K562 (cell line): ENCODE results near the gene HSD11B1L. TPM values are rescaled to one million over a fixed set of nuclear protein-coding genes. Genes with fewer than 3 reads are reported as not detected.
A peak's percentile ranks its signal among the peaks of the same experiment; 100 is the strongest.

Experiments
- ADNP ChIP-seq: fragments of 200-800 bp; sonication (Bioruptor generic); IDR thresholded peaks from 2 replicates; pipeline ENCODE4 v1.6.1; 2016; ENCODE audit warnings: missing genetic modification characterization, missing compliant biosample characterization
- CGGBP1 ChIP-seq: fragments of 250-450 bp; sonication (Bioruptor Pico); IDR thresholded peaks from 2 replicates; pipeline ENCODE4 v1.9.0; 2021; ENCODE audit warnings: mild to moderate bottlenecking
- E2F3 ChIP-seq: fragments of 250-450 bp; sonication (Bioruptor Pico); IDR thresholded peaks from 2 replicates; pipeline ENCODE4 v1.4.0; 2020; ENCODE audit warnings: mild to moderate bottlenecking
- E2F5 ChIP-seq: sonication (generic); formaldehyde crosslinking; IDR thresholded peaks from 2 replicates; pipeline ENCODE4 v1.8.0; 2022; ENCODE audit warnings: mild to moderate bottlenecking, missing genetic modification reagents
- GTF2E2 ChIP-seq: fragments of 200-800 bp; sonication (Bioruptor generic); IDR thresholded peaks from 2 replicates; pipeline ENCODE4 v1.6.1; 2016; ENCODE audit warnings: missing genetic modification characterization, missing compliant biosample characterization
- KLF10 ChIP-seq: fragments of 250-450 bp; sonication (Bioruptor Pico); IDR thresholded peaks from 2 replicates; pipeline ENCODE4 v1.6.1; 2021; ENCODE audit warnings: matching md5 sums
- RHOXF2B ChIP-seq: fragments of 250-450 bp; sonication (Bioruptor Pico); conservative IDR thresholded peaks from 2 replicates; pipeline ENCODE4 v1.5.1; 2021
- SAP30 ChIP-seq: fragments of 200-600 bp; sonication (generic); IDR thresholded peaks from 2 replicates; pipeline ENCODE4 v1.6.1; 2012; ENCODE audit warnings: borderline replicate concordance, low read depth, mild to moderate bottlenecking, moderate library complexity, low read length, control low read depth, inconsistent platforms; ENCODE audit not compliant: insufficient read depth, poor library complexity, severe bottlenecking
- SMARCC2 ChIP-seq: fragments of 450-650 bp; IDR thresholded peaks from 2 replicates; pipeline ENCODE4 v1.6.1; 2017; ENCODE audit warnings: antibody characterized with exemption, moderate library complexity, mild to moderate bottlenecking, low read depth
- SP2 ChIP-seq: IDR thresholded peaks from 2 replicates; pipeline ENCODE4 v1.6.1; 2011; ENCODE audit warnings: mild to moderate bottlenecking, low read depth, low read length, moderate library complexity; ENCODE audit not compliant: poor library complexity, severe bottlenecking; ENCODE audit errors: extremely low read depth
- TAF9B ChIP-seq: fragments of 450-650 bp; IDR thresholded peaks from 2 replicates; pipeline ENCODE4 v1.6.1; 2018; ENCODE audit warnings: mild to moderate bottlenecking; ENCODE audit not compliant: partially characterized antibody
- ZC3H4 ChIP-seq: sonication (generic); formaldehyde crosslinking; IDR thresholded peaks from 2 replicates; pipeline ENCODE4 v1.9.0; 2021; ENCODE audit warnings: missing genetic modification reagents, borderline replicate concordance
- ZNF197 ChIP-seq: fragments of 200-800 bp; sonication (Bioruptor generic); IDR thresholded peaks from 2 replicates; pipeline ENCODE4 v1.6.1; 2016; ENCODE audit warnings: low read depth, missing genetic modification characterization, missing compliant biosample characterization
- ZNF778 ChIP-seq: fragments of 450-650 bp; formaldehyde crosslinking; IDR thresholded peaks from 2 replicates; pipeline ENCODE4 v1.4.0; 2020; ENCODE audit warnings: mild to moderate bottlenecking, moderate library complexity
- ZSCAN32 ChIP-seq: fragments of 450-650 bp; formaldehyde crosslinking; IDR thresholded peaks from 2 replicates; pipeline ENCODE4 v1.4.0; 2020; ENCODE audit warnings: mild to moderate bottlenecking, moderate library complexity
- polyA plus RNA-seq, 8 experiments: library from polyadenylated mRNA; depleted of rRNA in 4 of 8; stranded (reverse) in 5 of 8; unstranded in 3 of 8; fragments of >200 nt; fragmentation: Nextera tagmentation in 2 of 8; fragmentation: Illumina TruSeq in 1 of 8; extraction: Ambion mirVana in 2 of 8; extraction: Trizol in 1 of 8; gene quantifications; 2 replicates each; pipeline versions ENCODE4 v1.2.1 to v1.2.3, GENCODE V29; 2011 to 2014; ENCODE audit warnings: inconsistent platforms in 1 of 8, missing spikeins in 1 of 8
- total RNA-seq, 7 experiments: library from RNA; depleted of rRNA in 6 of 7; stranded (reverse); fragments of >200 nt in 6 of 7; fragmentation: Illumina TruSeq in 2 of 7; extraction: Trizol in 2 of 7; gene quantifications; 2 replicates each; pipeline versions ENCODE4 v1.2.1 to v1.2.3, GENCODE V29; 2011 to 2021; ENCODE audit warnings: low replicate concordance in 1 of 7
- TF ChIP-seq, protein P1 (sequence below), 2 experiments: fragments of 450-650 bp; formaldehyde crosslinking in 1 of 2; IDR thresholded peaks; 2 replicates each; pipeline versions ENCODE4 v1.4.0 to v1.6.1; 2014 to 2020; ENCODE audit warnings: mild to moderate bottlenecking in 2 of 2, borderline replicate concordance in 1 of 2, low read depth in 1 of 2
- TF ChIP-seq, protein P2 (sequence below): sonication (generic); formaldehyde crosslinking; IDR thresholded peaks from 2 replicates; pipeline ENCODE4 v1.8.1; 2022; ENCODE audit warnings: missing genetic modification reagents

Gene HSD11B1L
- total and polyA plus RNA-seq, 9 of the 15 experiments (the other 6 are each of a cell fraction or from before 2014, with no cell fraction given), result 0.31 to 7.7 (median 2.3) TPM

DNA sequence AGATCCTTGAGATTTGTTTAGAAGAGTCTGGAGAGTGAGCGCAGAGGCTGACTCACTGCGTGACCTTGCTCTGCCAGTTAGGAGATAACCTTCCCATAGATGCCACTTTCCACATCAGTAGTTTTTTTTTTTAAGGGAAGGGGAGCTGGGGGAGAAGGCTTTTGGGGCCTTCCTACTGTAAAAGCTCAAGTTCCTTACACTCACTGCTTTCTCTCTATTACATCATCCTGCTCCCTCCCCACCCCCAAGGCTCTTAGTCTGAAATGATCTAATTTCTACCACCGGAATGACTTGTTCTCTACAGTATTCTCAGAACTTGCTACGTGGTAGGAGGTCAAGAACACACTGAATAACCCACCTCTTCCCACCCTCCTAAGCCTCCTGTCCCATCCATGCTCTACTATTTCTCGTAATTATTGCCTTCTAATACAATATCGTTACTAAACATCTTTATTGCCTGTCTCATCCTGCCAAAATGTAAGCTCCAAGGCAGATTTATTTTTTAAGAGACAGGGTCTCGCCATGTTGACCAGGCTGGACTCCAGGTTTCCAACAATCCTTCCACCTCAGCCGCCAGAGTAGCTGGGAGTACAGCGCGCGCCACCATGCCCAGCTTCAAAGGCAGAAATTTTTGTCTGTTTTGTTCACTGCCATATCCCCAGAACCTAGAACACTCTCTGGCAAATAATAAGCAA, 37.9 kb downstream of the HSD11B1L start (continued):
- TF ChIP-seq, protein P1, sequence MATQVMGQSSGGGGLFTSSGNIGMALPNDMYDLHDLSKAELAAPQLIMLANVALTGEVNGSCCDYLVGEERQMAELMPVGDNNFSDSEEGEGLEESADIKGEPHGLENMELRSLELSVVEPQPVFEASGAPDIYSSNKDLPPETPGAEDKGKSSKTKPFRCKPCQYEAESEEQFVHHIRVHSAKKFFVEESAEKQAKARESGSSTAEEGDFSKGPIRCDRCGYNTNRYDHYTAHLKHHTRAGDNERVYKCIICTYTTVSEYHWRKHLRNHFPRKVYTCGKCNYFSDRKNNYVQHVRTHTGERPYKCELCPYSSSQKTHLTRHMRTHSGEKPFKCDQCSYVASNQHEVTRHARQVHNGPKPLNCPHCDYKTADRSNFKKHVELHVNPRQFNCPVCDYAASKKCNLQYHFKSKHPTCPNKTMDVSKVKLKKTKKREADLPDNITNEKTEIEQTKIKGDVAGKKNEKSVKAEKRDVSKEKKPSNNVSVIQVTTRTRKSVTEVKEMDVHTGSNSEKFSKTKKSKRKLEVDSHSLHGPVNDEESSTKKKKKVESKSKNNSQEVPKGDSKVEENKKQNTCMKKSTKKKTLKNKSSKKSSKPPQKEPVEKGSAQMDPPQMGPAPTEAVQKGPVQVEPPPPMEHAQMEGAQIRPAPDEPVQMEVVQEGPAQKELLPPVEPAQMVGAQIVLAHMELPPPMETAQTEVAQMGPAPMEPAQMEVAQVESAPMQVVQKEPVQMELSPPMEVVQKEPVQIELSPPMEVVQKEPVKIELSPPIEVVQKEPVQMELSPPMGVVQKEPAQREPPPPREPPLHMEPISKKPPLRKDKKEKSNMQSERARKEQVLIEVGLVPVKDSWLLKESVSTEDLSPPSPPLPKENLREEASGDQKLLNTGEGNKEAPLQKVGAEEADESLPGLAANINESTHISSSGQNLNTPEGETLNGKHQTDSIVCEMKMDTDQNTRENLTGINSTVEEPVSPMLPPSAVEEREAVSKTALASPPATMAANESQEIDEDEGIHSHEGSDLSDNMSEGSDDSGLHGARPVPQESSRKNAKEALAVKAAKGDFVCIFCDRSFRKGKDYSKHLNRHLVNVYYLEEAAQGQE (IDR thresholded peaks at IDR 0.05; ENCODE audit: borderline replicate concordance), result peak; percentile 29; the same call in 1 of the 2 replicates
- TF ChIP-seq, protein P1 (CRISPR knock-in tag; IDR thresholded peaks at IDR 0.05; ENCODE audit: low read depth), result no peak
- TF ChIP-seq E2F3, result no peak
- TF ChIP-seq CGGBP1 (CRISPR knock-in tag), result no peak
- TF ChIP-seq KLF10 (CRISPR knock-in tag), result no peak
- no peak for TF ChIP-seq SP2
- TF ChIP-seq ZC3H4 (CRISPR knock-in tag), result peak; percentile 95
- TF ChIP-seq GTF2E2 (tag), result 0 out of 2 replicates have a peak, but pooled peaks have one; percentile 49
- TF ChIP-seq, protein P2, sequence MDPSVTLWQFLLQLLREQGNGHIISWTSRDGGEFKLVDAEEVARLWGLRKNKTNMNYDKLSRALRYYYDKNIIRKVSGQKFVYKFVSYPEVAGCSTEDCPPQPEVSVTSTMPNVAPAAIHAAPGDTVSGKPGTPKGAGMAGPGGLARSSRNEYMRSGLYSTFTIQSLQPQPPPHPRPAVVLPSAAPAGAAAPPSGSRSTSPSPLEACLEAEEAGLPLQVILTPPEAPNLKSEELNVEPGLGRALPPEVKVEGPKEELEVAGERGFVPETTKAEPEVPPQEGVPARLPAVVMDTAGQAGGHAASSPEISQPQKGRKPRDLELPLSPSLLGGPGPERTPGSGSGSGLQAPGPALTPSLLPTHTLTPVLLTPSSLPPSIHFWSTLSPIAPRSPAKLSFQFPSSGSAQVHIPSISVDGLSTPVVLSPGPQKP, result no peak
- TF ChIP-seq ZNF197 (CRISPR knock-in tag), result no peak
- peak; percentile 69; the same call in 1 of the 2 replicates for TF ChIP-seq RHOXF2B (CRISPR knock-in tag)
- peak; percentile 65 for TF ChIP-seq SMARCC2
- TF ChIP-seq E2F5, result no peak
- no peak for TF ChIP-seq ZNF778 (CRISPR knock-in tag)
- TF ChIP-seq SAP30, result no peak
- peak; percentile 92 for TF ChIP-seq ZSCAN32 (CRISPR knock-in tag)
- TF ChIP-seq TAF9B, result peak; percentile 84
- no peak for TF ChIP-seq ADNP (tag)
